HEK293 (cell line): ENCODE results near the gene F10.
"Not testable (repeated sequence)": the region's sequence is repeated elsewhere in the genome, so short reads cannot be mapped to it uniquely, and the experiment has no call there.

Experiments used
- CTCF ChIA-PET: fragments of 350-600 bp; formaldehyde crosslinking; extraction: SDS; loops from one replicate; lab custom pipeline; 2021; ENCODE audit warnings: antibody characterized with exemption; lab: Yijun Ruan, JAX
- POLR2A ChIA-PET: fragments of 300-600 bp; formaldehyde crosslinking; extraction: SDS; loops from one replicate; lab custom pipeline; 2020; ENCODE audit warnings: antibody characterized with exemption, inconsistent platforms; lab: Yijun Ruan, JAX
- H3K27ac ChIP-seq: fragments of 200-500 bp; sonication (Bioruptor generic); 2 replicates; pipeline ENCODE4 v1.5.1; 2014; ENCODE audit warnings: low read depth, low read length, control low read depth, inconsistent platforms; ENCODE audit errors: extremely low read depth
- H3K36me3 ChIP-seq, 2 experiments: fragments of 200-500 bp in 1 of 2; sonication (Bioruptor generic) in 1 of 2; 1 replicate in 1 of 2; 2 replicates in 1 of 2; pipeline ENCODE4 v1.5.1; 2014 to 2017; ENCODE audit warnings: inconsistent platforms in 2 of 2, low read length in 2 of 2; ENCODE audit not compliant: control insufficient read depth in 2 of 2, insufficient read depth in 1 of 2
- H3K4me1 ChIP-seq: fragments of 200-500 bp; sonication (Bioruptor generic); 2 replicates; pipeline ENCODE4 v1.5.1; 2014; ENCODE audit warnings: mild to moderate bottlenecking, low read length, inconsistent platforms; ENCODE audit not compliant: control insufficient read depth, insufficient read depth
- H3K4me3 ChIP-seq: 2 replicates; pipeline ENCODE4 v1.5.1; 2011; ENCODE audit warnings: low read depth, mild to moderate bottlenecking, control low read depth, low read length, moderate library complexity
- H3K9me3 ChIP-seq: fragments of 200-500 bp; sonication (Bioruptor generic); 2 replicates; pipeline ENCODE4 v1.5.1; 2014; ENCODE audit warnings: low read depth, low read length, inconsistent platforms; ENCODE audit not compliant: control insufficient read depth, insufficient read depth
- PRDM1 ChIP-seq: fragments of 450-650 bp; formaldehyde crosslinking; IDR thresholded peaks from 2 replicates; pipeline ENCODE4; 2016; ENCODE audit warnings: missing biosample characterization, missing genetic modification characterization
- PRDM2 ChIP-seq: fragments of 450-650 bp; formaldehyde crosslinking; IDR thresholded peaks from 2 replicates; pipeline ENCODE4 v1.5.1; 2016; ENCODE audit warnings: missing biosample characterization, missing genetic modification characterization, borderline replicate concordance
- SP3 ChIP-seq: fragments of 450-650 bp; formaldehyde crosslinking; IDR thresholded peaks from 2 replicates; pipeline ENCODE4 v1.5.1; 2016; ENCODE audit warnings: missing biosample characterization, missing genetic modification characterization
- TRIM28 ChIP-seq: IDR thresholded peaks from 2 replicates; pipeline ENCODE4 v1.6.1; 2011; ENCODE audit warnings: low read length, control low read depth, borderline replicate concordance
- ZNF140 ChIP-seq: fragments of 450-650 bp; formaldehyde crosslinking; IDR thresholded peaks from 2 replicates; pipeline ENCODE4 v1.5.1; 2016; ENCODE audit warnings: missing biosample characterization, missing genetic modification characterization
- ZNF155 ChIP-seq: fragments of 450-650 bp; formaldehyde crosslinking; IDR thresholded peaks from 2 replicates; pipeline ENCODE4 v1.5.1; 2016; ENCODE audit warnings: missing biosample characterization, missing genetic modification characterization
- ZNF239 ChIP-seq: fragments of 450-650 bp; formaldehyde crosslinking; IDR thresholded peaks from 2 replicates; pipeline ENCODE4 v1.5.1; 2016; ENCODE audit warnings: missing biosample characterization, missing genetic modification characterization
- ZNF274 ChIP-seq, 2 experiments: fragments of 200-500 bp in 1 of 2; fragments of 450-650 bp in 1 of 2; sonication (Bioruptor generic) in 1 of 2; formaldehyde crosslinking in 1 of 2; IDR thresholded peaks; 2 replicates each; pipeline versions ENCODE4 v1.5.1 to v1.6.1; 2014 to 2016; ENCODE audit warnings: borderline replicate concordance in 1 of 2, inconsistent platforms in 1 of 2, low read length in 1 of 2, missing biosample characterization in 1 of 2, missing genetic modification characterization in 1 of 2
- ZNF362 ChIP-seq: fragments of 450-650 bp; formaldehyde crosslinking; IDR thresholded peaks from 2 replicates; pipeline ENCODE4 v1.5.1; 2016; ENCODE audit warnings: missing biosample characterization, missing genetic modification characterization
- ZNF48 ChIP-seq: fragments of 450-650 bp; formaldehyde crosslinking; IDR thresholded peaks from 2 replicates; pipeline ENCODE4 v1.5.1; 2016; ENCODE audit warnings: missing biosample characterization, missing genetic modification characterization
- ZNF514 ChIP-seq: fragments of 450-650 bp; formaldehyde crosslinking; IDR thresholded peaks from 2 replicates; pipeline ENCODE4 v1.5.1; 2016; ENCODE audit warnings: missing biosample characterization, missing genetic modification characterization
- ZNF555 ChIP-seq: fragments of 450-650 bp; formaldehyde crosslinking; conservative IDR thresholded peaks from 2 replicates; pipeline ENCODE4 v1.5.1; 2017; ENCODE audit warnings: missing biosample characterization, mild to moderate bottlenecking, missing genetic modification characterization, inconsistent platforms
- ZNF560 ChIP-seq: fragments of 450-650 bp; formaldehyde crosslinking; IDR thresholded peaks from 2 replicates; pipeline ENCODE4 v1.5.1; 2017; ENCODE audit warnings: missing biosample characterization, missing genetic modification characterization, borderline replicate concordance
- ZNF677 ChIP-seq: fragments of 450-650 bp; IDR thresholded peaks from 2 replicates; pipeline ENCODE4 v1.5.0; 2018; ENCODE audit warnings: missing biosample characterization, mild to moderate bottlenecking, missing genetic modification characterization, moderate library complexity
- ZNF704 ChIP-seq: fragments of 450-650 bp; formaldehyde crosslinking; IDR thresholded peaks from 2 replicates; pipeline ENCODE4 v1.5.1; 2016; ENCODE audit warnings: missing biosample characterization, missing genetic modification characterization
- ZSCAN30 ChIP-seq: fragments of 450-650 bp; IDR thresholded peaks from 2 replicates; pipeline ENCODE4 v1.5.1; 2018; ENCODE audit warnings: missing biosample characterization, mild to moderate bottlenecking, missing genetic modification characterization, moderate library complexity
- ZSCAN4 ChIP-seq: fragments of 450-650 bp; formaldehyde crosslinking; IDR thresholded peaks from 2 replicates; pipeline ENCODE4 v1.5.1; 2017; ENCODE audit warnings: missing biosample characterization, missing genetic modification characterization

Gene F10

GRCh38 chr13:113099142-113099541, 23.5 kb upstream of the F10 start (continued):
- TF ChIP-seq PRDM2, result no peak

- CTCF ChIA-PET, H3K4me1 ChIP-seq, H3K27ac ChIP-seq, H3K36me3 ChIP-seq, H3K4me3 ChIP-seq, POLR2A ChIA-PET, H3K9me3 ChIP-seq: not testable (repeated sequence)
- TF ChIP-seq ZSCAN4 (tag by site-specific recombination), result 0 out of 2 replicates have a peak, but pooled peaks have one; percentile 28
Observed at GRCh38 chr13:113102302-113102701, 20.3 kb upstream of the F10 start.

DNA sequence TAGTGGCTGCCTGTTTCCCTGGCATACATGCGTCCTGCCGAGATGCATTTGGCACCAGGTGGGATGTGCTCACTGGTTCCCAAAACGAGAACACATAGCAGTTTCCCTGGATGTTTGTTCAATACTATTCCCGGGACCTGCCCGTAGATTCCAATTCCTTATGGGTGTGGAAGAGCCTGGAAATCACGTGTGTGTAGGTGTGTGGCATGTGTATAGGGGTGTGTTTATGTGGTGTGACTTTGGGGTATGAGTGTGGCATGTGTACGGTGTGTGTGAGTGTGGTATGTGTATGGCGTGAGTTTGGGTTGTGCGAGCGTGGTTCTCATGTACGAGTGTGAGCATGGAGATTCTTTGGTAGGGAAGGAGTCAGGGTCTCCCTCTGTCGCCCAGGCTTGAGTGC, 19.9 kb upstream of the F10 start:
- Histone ChIP-seq H3K36me3 (no peaks in the 10 kb centered on the region), H3K4me1 (no peaks in the 10 kb centered on the region), H3K4me3 (no peak overlapping the region), H3K27ac (no peak overlapping the region), H3K9me3 (no peaks in the 10 kb centered on the region)
- POLR2A ChIA-PET, result no interaction called here
- TF ChIP-seq ZSCAN30 (tag by site-specific recombination), result no peak
- TF ChIP-seq ZNF140 (tag by site-specific recombination), result no peak
- no peak for TF ChIP-seq ZNF677 (tag by site-specific recombination)
- no peak for TF ChIP-seq ZNF155 (tag by site-specific recombination)
- TF ChIP-seq ZNF514 (tag by site-specific recombination), result no peak
- TF ChIP-seq ZNF362 (tag by site-specific recombination), result no peak
- TF ChIP-seq ZNF274 (IDR thresholded peaks at IDR 0.05; ENCODE audit: low read length), result no peak
- TF ChIP-seq ZNF274 (tag by site-specific recombination; IDR thresholded peaks at IDR 0.05; ENCODE audit: borderline replicate concordance), result no peak
- no peak for TF ChIP-seq ZNF239
- no peak for TF ChIP-seq ZNF704 (tag by site-specific recombination)
- no peak for TF ChIP-seq PRDM1 (tag by site-specific recombination)
- no peak for TF ChIP-seq ZNF48 (tag by site-specific recombination)
- TF ChIP-seq ZNF555 (tag by site-specific recombination), result no peak
- TF ChIP-seq SP3 (tag by site-specific recombination), result no peak
- TF ChIP-seq TRIM28, result no peak
- no peak for TF ChIP-seq ZNF560
- TF ChIP-seq, all 188 proteins: peak for 0
- CTCF ChIA-PET, result no interaction called here
